ENCODE measurements around the gene ULK1. TPM values are rescaled to one million over a fixed set of nuclear protein-coding genes. Genes with fewer than 3 reads are reported as not detected.

Gene ULK1
- total and polyA plus RNA-seq, 2 of the 13 experiments (the other 11 are each of a cell fraction or from before 2014, with no cell fraction given), result 2.8 to 10.1 TPM

DNA sequence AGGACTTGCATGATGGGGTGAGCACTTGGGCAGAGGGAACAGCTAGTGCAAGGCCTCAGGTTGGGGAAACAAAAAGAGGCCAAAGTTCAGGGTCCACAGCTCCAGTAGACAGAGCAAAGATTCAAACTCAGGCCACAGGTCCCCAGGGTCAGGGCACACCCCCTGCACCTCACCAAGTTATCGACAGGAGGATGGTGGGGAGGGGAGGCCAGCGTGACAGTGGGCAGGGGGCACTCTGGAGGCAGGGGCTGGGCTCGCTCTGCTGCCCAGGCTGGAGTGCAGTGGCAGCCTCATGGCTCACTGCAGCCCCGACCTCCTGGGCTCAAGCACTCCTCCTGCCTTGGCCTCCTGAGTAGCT, 32.4 kb upstream of the ULK1 start (continued):
- TF ChIP-seq NFKB2 (CRISPR knock-in tag; IDR thresholded peaks at IDR 0.05; ENCODE audit: borderline replicate concordance) (0 out of 2 replicates have a peak, but pooled peaks have one; percentile 19), ELF3 (CRISPR knock-in tag; IDR thresholded peaks at IDR 0.05) (peak; percentile 35; the same call in 1 of the 2 replicates), RCOR2 (CRISPR knock-in tag; IDR thresholded peaks at IDR 0.05) (peak; percentile 96), ELK4 (CRISPR knock-in tag; IDR thresholded peaks at IDR 0.05; ENCODE audit: borderline replicate concordance) (no peak), ZNF547 (CRISPR knock-in tag; IDR thresholded peaks at IDR 0.05) (0 out of 2 replicates have a peak, but pooled peaks have one; percentile 23), ZNF281 (CRISPR knock-in tag; IDR thresholded peaks at IDR 0.05; ENCODE audit: borderline replicate concordance) (peak; percentile 56; the same call in 1 of the 2 replicates), ARID2 (CRISPR knock-in tag; IDR thresholded peaks at IDR 0.05; ENCODE audit: borderline replicate concordance) (no peak), SAP130 (CRISPR knock-in tag; IDR thresholded peaks at IDR 0.05; ENCODE audit: low read depth) (peak; percentile 64), BRF2 (CRISPR knock-in tag; IDR thresholded peaks at IDR 0.05) (no peak), DMAP1 (CRISPR knock-in tag; IDR thresholded peaks at IDR 0.05) (peak; percentile 32; the same call in 1 of the 2 replicates), ARNTL (CRISPR knock-in tag; IDR thresholded peaks at IDR 0.05) (peak; percentile 59; the same call in 1 of the 2 replicates), NR2F1 (CRISPR knock-in tag; IDR thresholded peaks at IDR 0.05) (peak; percentile 94), ZNF672 (CRISPR knock-in tag; IDR thresholded peaks at IDR 0.05) (no peak), ZNF101 (CRISPR knock-in tag; IDR thresholded peaks at IDR 0.05; ENCODE audit: borderline replicate concordance, low read depth) (no peak), ZNF7 (CRISPR knock-in tag; IDR thresholded peaks at IDR 0.05) (no peak), NR2F2 (IDR thresholded peaks at IDR 0.05; ENCODE audit: borderline replicate concordance, low read depth) (peak; percentile 94), NAIF1 (CRISPR knock-in tag; IDR thresholded peaks at IDR 0.05; ENCODE audit: borderline replicate concordance) (no peak), LCORL (IDR thresholded peaks at IDR 0.05) (no peak), LCORL (CRISPR knock-in tag; IDR thresholded peaks at IDR 0.05) (peak; percentile 77), SALL1 (CRISPR knock-in tag; IDR thresholded peaks at IDR 0.05) (peak; percentile 71), RXRB (CRISPR knock-in tag; IDR thresholded peaks at IDR 0.05; ENCODE audit: borderline replicate concordance) (peak; percentile 88)
- TF ChIP-seq, protein P1, sequence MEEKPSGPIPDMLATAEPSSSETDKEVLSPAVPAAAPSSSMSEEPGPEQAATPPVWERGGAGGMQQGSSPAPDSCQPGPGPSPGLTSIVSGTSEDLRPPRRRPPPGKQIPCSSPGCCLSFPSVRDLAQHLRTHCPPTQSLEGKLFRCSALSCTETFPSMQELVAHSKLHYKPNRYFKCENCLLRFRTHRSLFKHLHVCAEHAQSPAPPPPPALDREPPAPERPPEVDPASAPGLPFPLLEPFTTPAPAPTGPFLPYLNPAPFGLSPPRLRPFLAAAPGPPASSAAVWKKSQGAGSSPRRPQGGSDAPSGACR (CRISPR knock-in tag; IDR thresholded peaks at IDR 0.05), result peak; percentile 86
- TF ChIP-seq, protein P2, sequence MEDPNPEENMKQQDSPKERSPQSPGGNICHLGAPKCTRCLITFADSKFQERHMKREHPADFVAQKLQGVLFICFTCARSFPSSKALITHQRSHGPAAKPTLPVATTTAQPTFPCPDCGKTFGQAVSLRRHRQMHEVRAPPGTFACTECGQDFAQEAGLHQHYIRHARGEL (CRISPR knock-in tag; IDR thresholded peaks at IDR 0.05), result no peak
- TF ChIP-seq, protein P3, sequence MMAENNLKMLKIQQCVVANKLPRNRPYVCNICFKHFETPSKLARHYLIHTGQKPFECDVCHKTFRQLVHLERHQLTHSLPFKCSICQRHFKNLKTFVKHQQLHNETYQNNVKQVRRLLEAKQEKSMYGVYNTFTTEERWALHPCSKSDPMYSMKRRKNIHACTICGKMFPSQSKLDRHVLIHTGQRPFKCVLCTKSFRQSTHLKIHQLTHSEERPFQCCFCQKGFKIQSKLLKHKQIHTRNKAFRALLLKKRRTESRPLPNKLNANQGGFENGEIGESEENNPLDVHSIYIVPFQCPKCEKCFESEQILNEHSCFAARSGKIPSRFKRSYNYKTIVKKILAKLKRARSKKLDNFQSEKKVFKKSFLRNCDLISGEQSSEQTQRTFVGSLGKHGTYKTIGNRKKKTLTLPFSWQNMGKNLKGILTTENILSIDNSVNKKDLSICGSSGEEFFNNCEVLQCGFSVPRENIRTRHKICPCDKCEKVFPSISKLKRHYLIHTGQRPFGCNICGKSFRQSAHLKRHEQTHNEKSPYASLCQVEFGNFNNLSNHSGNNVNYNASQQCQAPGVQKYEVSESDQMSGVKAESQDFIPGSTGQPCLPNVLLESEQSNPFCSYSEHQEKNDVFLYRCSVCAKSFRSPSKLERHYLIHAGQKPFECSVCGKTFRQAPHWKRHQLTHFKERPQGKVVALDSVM (CRISPR knock-in tag; IDR thresholded peaks at IDR 0.05), result peak; percentile 76; the same call in 1 of the 2 replicates

All from HepG2 (cell line).